ENCODE measurements around the gene NFXL1.
"Not testable (repeated sequence)": the region's sequence is repeated elsewhere in the genome, so short reads cannot be mapped to it uniquely, and the experiment has no call there.

The NFXL1 gene

DNA sequence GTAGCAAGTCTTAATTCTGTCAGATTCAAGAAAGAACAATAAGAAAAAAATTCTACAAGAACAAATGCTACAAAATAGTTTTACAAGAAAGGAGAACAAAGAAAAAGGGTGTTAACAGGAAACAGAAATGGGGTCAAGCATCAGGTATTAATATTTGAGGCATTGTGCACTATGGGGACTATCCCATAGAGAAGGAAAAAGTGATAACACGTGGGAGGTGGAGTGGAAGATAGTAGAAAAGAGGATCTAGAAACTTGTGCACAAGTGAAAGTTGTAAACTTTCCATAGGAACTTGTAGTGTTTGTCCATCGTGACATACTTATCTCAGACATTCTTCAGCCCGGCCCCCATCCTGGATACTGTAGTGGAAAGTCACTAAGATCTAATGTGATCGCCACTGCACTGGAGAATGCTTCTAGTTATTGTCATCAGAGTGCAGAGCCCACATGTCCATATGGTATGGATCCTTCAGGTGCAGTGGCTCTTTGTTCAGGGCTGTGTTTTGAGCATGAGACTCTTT lies 15.4 kb upstream of the NFXL1 start:
- Histone ChIP-seq H3K4me1 (ENCODE audit: control insufficient read depth, insufficient read depth, low read length) (no peaks in the 10 kb centered on the region), H3K27me3 (ENCODE audit: control insufficient read depth, insufficient read depth, low read length, poor library complexity, severe bottlenecking) (no peaks in the 10 kb centered on the region), H3K27ac (ENCODE audit: insufficient read depth, low read depth, low read length, poor library complexity, severe bottlenecking) (no peak overlapping the region), H3K36me3 (ENCODE audit: control insufficient read depth, insufficient read depth, low read length) (no peaks in the 10 kb centered on the region), H3K9me3 (ENCODE audit: control insufficient read depth, low read length) (no peaks in the 10 kb centered on the region), H3K4me3 (ENCODE audit: insufficient read depth, low read depth, low read length) (no peak overlapping the region)
- WGBS, 2 experiments, result 67 to 69% methylated on average over 4 of the region's 4 CpGs

DNA sequence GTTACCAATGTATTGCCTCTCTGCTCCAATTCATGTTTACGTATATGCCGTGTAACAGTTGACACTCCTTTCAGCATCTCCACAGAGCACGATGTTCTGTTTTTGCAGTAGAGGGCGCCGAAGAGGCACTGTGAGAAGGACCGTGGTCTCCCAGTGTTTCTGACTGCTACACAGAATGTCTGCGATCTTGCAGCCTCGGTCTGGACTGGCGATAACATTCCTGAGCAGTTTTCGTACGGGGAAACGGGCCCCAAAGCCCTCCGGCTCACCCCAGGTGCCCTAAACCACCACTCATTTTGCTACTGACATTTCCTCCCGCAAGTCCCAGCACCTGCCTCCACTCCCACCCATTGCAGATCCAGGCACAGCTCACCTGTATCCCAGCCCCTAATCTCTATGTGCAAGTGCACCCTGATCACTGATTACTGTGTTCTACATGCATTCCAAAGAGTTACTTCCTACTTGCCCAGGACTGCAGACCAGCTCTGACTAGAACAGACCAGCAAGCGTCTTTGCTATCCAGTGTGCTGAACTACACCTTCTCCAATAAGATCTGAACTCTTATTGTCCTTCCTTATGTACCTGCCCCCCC lies 12.4 kb upstream of the NFXL1 start:
- 29 to 31% methylated on average over 15 of the region's 15 CpGs for WGBS, 2 experiments
- no peaks in the 10 kb centered on the region for H3K9me3 ChIP-seq (ENCODE audit: control insufficient read depth, low read length)

GRCh38 chr4:47923261-47923608 lies 8.9 kb upstream of the NFXL1 start:
- 86 to 94% methylated on average over 6 to 7 of the region's 8 CpGs for WGBS, 2 experiments

More for the DNA sequence above, 12.4 kb upstream of the NFXL1 start:
- no peaks in the 10 kb centered on the region for H3K27me3 ChIP-seq (ENCODE audit: control insufficient read depth, insufficient read depth, low read length, poor library complexity, severe bottlenecking)
- H3K4me1 ChIP-seq (ENCODE audit: control insufficient read depth, insufficient read depth, low read length), result peaks cover 4% of the 10 kb centered on the region
- H3K36me3 ChIP-seq (ENCODE audit: control insufficient read depth, insufficient read depth, low read length), result no peaks in the 10 kb centered on the region
- H3K27ac ChIP-seq (ENCODE audit: insufficient read depth, low read depth, low read length, poor library complexity, severe bottlenecking), result no peak overlapping the region
- H3K4me3 ChIP-seq (ENCODE audit: insufficient read depth, low read depth, low read length), result no peak overlapping the region

DNA sequence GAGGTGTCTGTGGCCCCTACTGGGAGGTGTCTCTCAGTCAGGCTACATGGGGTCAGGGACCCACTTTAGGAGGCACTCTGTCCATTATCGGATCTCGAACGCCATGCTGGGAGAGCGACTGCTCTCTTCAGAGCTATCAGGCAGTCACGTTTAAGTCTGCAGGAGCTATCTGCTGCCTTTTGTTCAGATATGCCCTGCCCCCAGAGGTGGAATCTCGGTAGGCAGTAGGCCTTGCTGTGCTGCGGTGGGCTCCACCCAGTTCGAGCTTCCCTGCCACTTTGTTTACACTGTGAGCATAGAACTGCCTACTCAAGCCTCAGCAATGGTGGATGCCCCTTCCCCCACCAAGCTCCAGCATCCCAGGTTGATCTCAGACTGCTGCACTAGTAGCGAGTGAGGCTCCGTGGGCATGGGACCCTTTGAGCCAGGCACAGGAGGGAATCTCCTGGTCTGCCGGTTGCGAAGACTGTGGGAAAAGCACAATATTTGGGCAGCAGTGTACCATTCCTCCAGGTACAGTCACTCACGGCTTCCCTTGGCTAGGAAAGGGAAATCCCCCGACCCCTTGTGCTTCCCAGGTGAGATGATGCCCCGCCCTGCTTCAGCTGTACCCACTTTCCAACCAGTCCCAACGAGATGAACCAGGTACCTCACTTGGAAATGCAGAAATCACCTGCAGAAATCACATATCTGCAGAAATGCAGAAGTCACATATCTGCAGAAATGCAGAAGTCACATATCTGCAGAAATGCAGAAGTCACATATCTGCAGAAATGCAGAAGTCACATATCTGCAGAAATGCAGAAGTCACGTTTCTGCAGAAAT lies 8.3 kb upstream of the NFXL1 start:
- not testable (repeated sequence) for H3K4me3 ChIP-seq (ENCODE audit: insufficient read depth, low read depth, low read length); H3K27me3 ChIP-seq (ENCODE audit: control insufficient read depth, insufficient read depth, low read length, poor library complexity, severe bottlenecking); H3K4me1 ChIP-seq (ENCODE audit: control insufficient read depth, insufficient read depth, low read length); H3K9me3 ChIP-seq (ENCODE audit: control insufficient read depth, low read length); H3K27ac ChIP-seq (ENCODE audit: insufficient read depth, low read depth, low read length, poor library complexity, severe bottlenecking); H3K36me3 ChIP-seq (ENCODE audit: control insufficient read depth, insufficient read depth, low read length)
- WGBS, 2 experiments, result 69% methylated on average over 17 of the region's 17 CpGs

More at GRCh38 chr4:47923261-47923608, 8.9 kb upstream of the NFXL1 start:
- not testable (repeated sequence) for H3K4me1 ChIP-seq (ENCODE audit: control insufficient read depth, insufficient read depth, low read length); H3K4me3 ChIP-seq (ENCODE audit: insufficient read depth, low read depth, low read length); H3K27ac ChIP-seq (ENCODE audit: insufficient read depth, low read depth, low read length, poor library complexity, severe bottlenecking); H3K9me3 ChIP-seq (ENCODE audit: control insufficient read depth, low read length); H3K36me3 ChIP-seq (ENCODE audit: control insufficient read depth, insufficient read depth, low read length); H3K27me3 ChIP-seq (ENCODE audit: control insufficient read depth, insufficient read depth, low read length, poor library complexity, severe bottlenecking)

DNA sequence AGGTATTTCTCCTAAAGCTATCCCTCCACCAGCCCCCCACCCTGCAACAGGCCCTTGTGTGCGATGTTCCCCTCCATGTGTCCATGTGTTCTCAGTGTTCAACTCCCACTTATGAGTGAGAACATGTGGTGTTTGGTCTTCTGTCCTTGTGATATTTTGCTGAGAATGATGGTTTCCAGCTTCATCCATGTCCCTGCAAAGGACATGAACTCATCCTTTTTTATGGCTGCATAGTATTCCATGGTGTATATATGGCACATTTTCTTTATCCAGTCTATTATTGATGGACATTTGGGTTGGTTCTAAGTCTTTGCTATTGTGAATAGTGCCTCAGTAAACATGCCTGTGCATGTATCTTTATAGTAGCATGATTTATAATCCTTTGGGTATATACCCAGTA lies 2.8 kb upstream of the NFXL1 start:
- not testable (repeated sequence) for H3K27me3 ChIP-seq (ENCODE audit: control insufficient read depth, insufficient read depth, low read length, poor library complexity, severe bottlenecking); H3K9me3 ChIP-seq (ENCODE audit: control insufficient read depth, low read length); H3K27ac ChIP-seq (ENCODE audit: insufficient read depth, low read depth, low read length, poor library complexity, severe bottlenecking); H3K36me3 ChIP-seq (ENCODE audit: control insufficient read depth, insufficient read depth, low read length); H3K4me1 ChIP-seq (ENCODE audit: control insufficient read depth, insufficient read depth, low read length); H3K4me3 ChIP-seq (ENCODE audit: insufficient read depth, low read depth, low read length)
- 92 to 100% methylated on average over 1 of the region's 1 CpG for WGBS, 2 experiments

DNA sequence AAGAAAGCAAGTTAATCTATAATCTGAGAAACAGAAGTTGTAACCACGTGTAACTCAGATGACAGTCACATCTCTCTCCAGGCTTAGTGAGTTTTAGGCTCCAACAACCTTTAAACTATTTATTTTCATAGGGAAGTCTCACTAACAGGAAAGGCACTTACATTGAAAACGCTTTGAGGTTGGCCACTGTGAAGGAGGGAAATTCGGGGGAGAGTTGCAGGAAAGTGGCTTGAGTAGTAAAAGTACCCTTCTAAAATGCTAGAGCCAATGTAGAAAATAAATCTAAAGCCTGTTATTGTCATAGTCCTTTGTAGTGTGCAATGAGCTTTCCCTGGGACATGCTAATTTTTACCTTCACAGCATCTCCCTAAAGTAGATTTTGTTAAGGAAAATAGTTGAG lies 995 bp upstream of the NFXL1 start:
- 48 to 53% methylated on average over 3 of the region's 3 CpGs for WGBS, 2 experiments
- no peak overlapping the region for H3K27ac ChIP-seq (ENCODE audit: insufficient read depth, low read depth, low read length, poor library complexity, severe bottlenecking)
- peaks cover 4% of the 10 kb centered on the region for H3K4me1 ChIP-seq (ENCODE audit: control insufficient read depth, insufficient read depth, low read length)
- H3K36me3 ChIP-seq (ENCODE audit: control insufficient read depth, insufficient read depth, low read length), result no peaks in the 10 kb centered on the region
- H3K4me3 ChIP-seq (ENCODE audit: insufficient read depth, low read depth, low read length), result peak overlapping the region; percentile 89
- H3K27me3 ChIP-seq (ENCODE audit: control insufficient read depth, insufficient read depth, low read length, poor library complexity, severe bottlenecking), result peaks cover 4% of the 10 kb centered on the region
- no peaks in the 10 kb centered on the region for H3K9me3 ChIP-seq (ENCODE audit: control insufficient read depth, low read length)

GRCh38 chr4:47914926-47915237 lies 499 bp upstream of the NFXL1 start:
- WGBS, 2 experiments, result 2 to 3% methylated on average over 6 of the region's 6 CpGs
- Histone ChIP-seq H3K9me3 (ENCODE audit: control insufficient read depth, low read length) (no peaks in the 10 kb centered on the region), H3K27me3 (ENCODE audit: control insufficient read depth, insufficient read depth, low read length, poor library complexity, severe bottlenecking) (peaks cover 4% of the 10 kb centered on the region), H3K27ac (ENCODE audit: insufficient read depth, low read depth, low read length, poor library complexity, severe bottlenecking) (no peak overlapping the region), H3K36me3 (ENCODE audit: control insufficient read depth, insufficient read depth, low read length) (no peaks in the 10 kb centered on the region), H3K4me3 (ENCODE audit: insufficient read depth, low read depth, low read length) (peak overlapping the region; percentile 89), H3K4me1 (ENCODE audit: control insufficient read depth, insufficient read depth, low read length) (peaks cover 4% of the 10 kb centered on the region)

GRCh38 chr4:47913861-47914219 lies 543 bp downstream of the NFXL1 start:
- 0% methylated on average over 29 of the region's 29 CpGs for WGBS, 2 experiments

DNA sequence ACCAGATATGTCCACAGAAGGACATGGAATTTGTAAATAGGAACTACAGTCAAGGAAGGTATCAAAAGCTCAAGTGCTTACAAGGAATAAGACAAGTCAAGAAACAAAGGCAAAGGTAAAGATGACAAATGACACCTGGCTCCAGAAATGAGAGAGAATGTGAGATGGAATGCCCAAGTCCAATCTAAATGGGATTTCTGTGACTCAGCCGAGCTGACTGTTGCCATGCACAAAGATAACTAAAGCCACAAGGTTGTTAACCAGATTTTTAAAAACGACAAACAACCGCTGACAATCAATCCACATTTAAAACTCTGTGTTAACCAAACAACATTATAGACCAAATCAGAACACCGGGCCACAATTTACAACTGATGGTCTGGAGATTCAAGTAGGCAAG lies 1.1 kb downstream of the NFXL1 start:
- no peaks in the 10 kb centered on the region for H3K36me3 ChIP-seq (ENCODE audit: control insufficient read depth, insufficient read depth, low read length)
- H3K27me3 ChIP-seq (ENCODE audit: control insufficient read depth, insufficient read depth, low read length, poor library complexity, severe bottlenecking), result peaks cover 4% of the 10 kb centered on the region
- 8 to 22% methylated on average over 3 to 4 of the region's 4 CpGs for WGBS, 2 experiments
- peak overlapping the region; percentile 89 for H3K4me3 ChIP-seq (ENCODE audit: insufficient read depth, low read depth, low read length)
- no peaks in the 10 kb centered on the region for H3K9me3 ChIP-seq (ENCODE audit: control insufficient read depth, low read length)
- no peak overlapping the region for H3K27ac ChIP-seq (ENCODE audit: insufficient read depth, low read depth, low read length, poor library complexity, severe bottlenecking)
- H3K4me1 ChIP-seq (ENCODE audit: control insufficient read depth, insufficient read depth, low read length), result peaks cover 4% of the 10 kb centered on the region

More at GRCh38 chr4:47913861-47914219, 543 bp downstream of the NFXL1 start:
- peaks cover 4% of the 10 kb centered on the region for H3K4me1 ChIP-seq (ENCODE audit: control insufficient read depth, insufficient read depth, low read length)
- H3K9me3 ChIP-seq (ENCODE audit: control insufficient read depth, low read length), result no peaks in the 10 kb centered on the region
- no peak overlapping the region for H3K27ac ChIP-seq (ENCODE audit: insufficient read depth, low read depth, low read length, poor library complexity, severe bottlenecking)
- H3K27me3 ChIP-seq (ENCODE audit: control insufficient read depth, insufficient read depth, low read length, poor library complexity, severe bottlenecking), result peaks cover 4% of the 10 kb centered on the region
- H3K4me3 ChIP-seq (ENCODE audit: insufficient read depth, low read depth, low read length), result peak overlapping the region; percentile 89
- H3K36me3 ChIP-seq (ENCODE audit: control insufficient read depth, insufficient read depth, low read length), result no peaks in the 10 kb centered on the region

GRCh38 chr4:47907089-47907646 lies 7.2 kb downstream of the NFXL1 start:
- 0% methylated on average over 1 of the region's 1 CpG for WGBS, 2 experiments
- Histone ChIP-seq H3K4me1 (ENCODE audit: control insufficient read depth, insufficient read depth, low read length) (no peaks in the 10 kb centered on the region), H3K36me3 (ENCODE audit: control insufficient read depth, insufficient read depth, low read length) (peaks cover 24% of the 10 kb centered on the region), H3K27ac (ENCODE audit: insufficient read depth, low read depth, low read length, poor library complexity, severe bottlenecking) (no peak overlapping the region), H3K27me3 (ENCODE audit: control insufficient read depth, insufficient read depth, low read length, poor library complexity, severe bottlenecking) (no peaks in the 10 kb centered on the region), H3K4me3 (ENCODE audit: insufficient read depth, low read depth, low read length) (no peak overlapping the region), H3K9me3 (ENCODE audit: control insufficient read depth, low read length) (no peaks in the 10 kb centered on the region)
